Small intestine (tissue), 7 donors: ENCODE measurements around the gene FAM78A. TPM values are rescaled to one million over a fixed set of nuclear protein-coding genes. Genes with fewer than 3 reads are reported as not detected.

Experiments used
- DNase-seq, 2 donors: peaks; one replicate each; pipeline versions ENCODE4 v3.0.0 to v3.0.0-alpha.2; 2013
- FAIRE-seq: peaks from 2 replicates; lab custom pipeline; 2012; peaks lifted over from hg19 to GRCh38; lab: Jason Lieb, UNC
- H3K27ac ChIP-seq, 3 donors: one replicate each; pipeline ENCODE4 v1.5.1; 2013; ENCODE audit warnings: low read length in 2 of 3, mild to moderate bottlenecking in 2 of 3, control low read depth in 1 of 3, inconsistent platforms in 1 of 3, low read depth in 1 of 3, moderate library complexity in 1 of 3
- H3K27me3 ChIP-seq, 3 donors: one replicate each; pipeline ENCODE4 v1.6.1; 2013; ENCODE audit warnings: low read length in 3 of 3, inconsistent platforms in 1 of 3; ENCODE audit not compliant: control insufficient read depth in 3 of 3, insufficient read depth in 3 of 3
- H3K36me3 ChIP-seq, 3 donors: one replicate each; pipeline ENCODE4 v1.6.1; 2013; ENCODE audit warnings: low read length in 3 of 3, inconsistent platforms in 1 of 3, low read depth in 1 of 3, mild to moderate bottlenecking in 1 of 3, moderate library complexity in 1 of 3; ENCODE audit not compliant: control insufficient read depth in 3 of 3, insufficient read depth in 2 of 3
- H3K4me1 ChIP-seq, 3 donors: one replicate each; pipeline ENCODE4 v1.6.1; 2013; ENCODE audit warnings: low read length in 2 of 3, inconsistent platforms in 1 of 3, low read depth in 1 of 3, mild to moderate bottlenecking in 1 of 3, moderate library complexity in 1 of 3; ENCODE audit not compliant: control insufficient read depth in 3 of 3, insufficient read depth in 2 of 3
- H3K4me3 ChIP-seq, 3 donors: one replicate each; pipeline ENCODE4 v1.5.1; 2013; ENCODE audit warnings: low read length in 3 of 3, control low read depth in 1 of 3, inconsistent platforms in 1 of 3, low read depth in 1 of 3, mild to moderate bottlenecking in 1 of 3, moderate library complexity in 1 of 3
- H3K9me3 ChIP-seq, 2 donors: one replicate each; pipeline ENCODE4 v1.6.1; 2013; ENCODE audit warnings: low read depth in 1 of 2, low read length in 1 of 2; ENCODE audit not compliant: control insufficient read depth in 2 of 2, insufficient read depth in 1 of 2
- WGBS, 3 donors: extraction: QIAGEN DNeasy Blood & Tissue Kit; methylation state at CpG; one replicate each; pipeline ENCODE4 v1.1.7; 2013; 5-methylcytosine and 5-hydroxymethylcytosine counted together
- polyA plus RNA-seq, 4 donors: library from polyadenylated mRNA; stranded (reverse) in 3 of 4; unstranded in 1 of 4; fragments of 200-250 nt in 3 of 4; fragments of 120-200 nt in 1 of 4; gene quantifications; one replicate each; pipeline versions ENCODE4 v1.2.1 to v1.2.3, GENCODE V29; 2013
- donor health status: healthy with polysubstance abuse.
- donor health status: control.
- donor health status: control.
- donor health status: Bipolar disorder and iron deficiency.
- donor health status: healthy.

FAM78A gene
- polyA plus RNA-seq, 4 donors = 0.89 to 3.2 (median 2.0) TPM

GRCh38 chr9:131312822-131313770 is 36.8 kb upstream of the FAM78A start:
- DNase-seq (peak in 1 of 2 donors; percentile 36), FAIRE-seq (no peak)
- peaks cover 0 to 4% of the 10 kb centered on the region in 2 donors for H3K9me3 ChIP-seq
- 59 to 77% (median 72%) methylated on average over 28 of the region's 28 CpGs for WGBS, 3 donors
- H3K4me1 ChIP-seq = no peaks in the 10 kb centered on the region
- H3K27ac ChIP-seq = no peak overlapping the region
- H3K4me3 ChIP-seq = no peak overlapping the region
- H3K27me3 ChIP-seq = peaks cover 0 to 6% (median 5%) of the 10 kb centered on the region in 3 donors
- H3K36me3 ChIP-seq = no peaks in the 10 kb centered on the region

- peaks cover 0 to 6% (median 5%) of the 10 kb centered on the region in 3 donors for H3K27me3 ChIP-seq
- no peak overlapping the region for H3K4me3 ChIP-seq
- peaks cover 0 to 4% of the 10 kb centered on the region in 2 donors for H3K9me3 ChIP-seq
- DNase-seq = no peak
- H3K27ac ChIP-seq = no peak overlapping the region
- H3K4me1 ChIP-seq = no peaks in the 10 kb centered on the region
- WGBS, 3 donors = 74 to 88% (median 76%) methylated on average over 9 of the region's 9 CpGs
- FAIRE-seq = no peak
- H3K36me3 ChIP-seq = no peaks in the 10 kb centered on the region
Measured at GRCh38 chr9:131312246-131312645, 35.9 kb upstream of the FAM78A start.

DNA sequence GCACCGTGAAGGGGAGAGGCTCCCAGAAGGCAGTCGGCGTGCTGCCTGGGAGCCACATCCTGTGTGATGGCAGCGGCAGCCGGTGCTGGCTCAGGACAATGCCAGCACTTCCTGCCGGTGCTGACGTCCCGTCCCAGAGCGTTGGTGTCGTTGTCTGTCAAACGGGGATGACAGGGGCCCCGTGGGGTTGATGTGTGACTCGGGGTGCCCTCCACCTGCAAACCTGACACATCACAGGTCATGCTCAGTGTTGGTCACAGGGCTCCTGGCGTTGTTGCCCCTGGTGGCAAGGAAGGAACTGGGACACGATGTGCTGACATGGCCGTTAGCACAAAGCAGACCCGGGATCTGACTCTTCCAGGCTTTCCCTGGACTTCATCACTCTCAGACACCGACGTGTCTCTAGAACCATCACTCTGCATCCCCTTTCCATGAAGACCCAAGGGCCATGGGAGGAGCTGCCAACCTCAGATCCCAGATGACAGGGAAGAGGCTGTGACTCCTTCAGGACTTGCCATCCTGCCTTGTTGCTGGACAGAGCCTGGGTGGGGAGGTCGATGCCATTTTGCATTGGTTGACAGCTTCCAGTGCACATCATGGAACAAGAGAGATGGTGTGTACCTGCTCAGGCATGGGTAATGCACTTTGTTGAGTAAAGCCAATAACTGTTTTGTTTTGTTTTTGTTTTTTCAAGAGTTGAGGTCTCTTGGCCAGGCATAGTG is 34.7 kb upstream of the FAM78A start:
- no peak overlapping the region for H3K4me3 ChIP-seq
- peaks cover 0 to 5% (median 5%) of the 10 kb centered on the region in 3 donors for H3K27me3 ChIP-seq
- 27 to 33% (median 30%) methylated on average over 18 to 20 of the region's 20 CpGs for WGBS, 3 donors
- DNase-seq = peak in 1 of 2 donors; percentile 20
- peaks cover 0 to 2% of the 10 kb centered on the region in 2 donors for H3K9me3 ChIP-seq
- no peaks in the 10 kb centered on the region for H3K36me3 ChIP-seq
- FAIRE-seq = no peak
- H3K27ac ChIP-seq = no peak overlapping the region
- no peaks in the 10 kb centered on the region for H3K4me1 ChIP-seq

DNA sequence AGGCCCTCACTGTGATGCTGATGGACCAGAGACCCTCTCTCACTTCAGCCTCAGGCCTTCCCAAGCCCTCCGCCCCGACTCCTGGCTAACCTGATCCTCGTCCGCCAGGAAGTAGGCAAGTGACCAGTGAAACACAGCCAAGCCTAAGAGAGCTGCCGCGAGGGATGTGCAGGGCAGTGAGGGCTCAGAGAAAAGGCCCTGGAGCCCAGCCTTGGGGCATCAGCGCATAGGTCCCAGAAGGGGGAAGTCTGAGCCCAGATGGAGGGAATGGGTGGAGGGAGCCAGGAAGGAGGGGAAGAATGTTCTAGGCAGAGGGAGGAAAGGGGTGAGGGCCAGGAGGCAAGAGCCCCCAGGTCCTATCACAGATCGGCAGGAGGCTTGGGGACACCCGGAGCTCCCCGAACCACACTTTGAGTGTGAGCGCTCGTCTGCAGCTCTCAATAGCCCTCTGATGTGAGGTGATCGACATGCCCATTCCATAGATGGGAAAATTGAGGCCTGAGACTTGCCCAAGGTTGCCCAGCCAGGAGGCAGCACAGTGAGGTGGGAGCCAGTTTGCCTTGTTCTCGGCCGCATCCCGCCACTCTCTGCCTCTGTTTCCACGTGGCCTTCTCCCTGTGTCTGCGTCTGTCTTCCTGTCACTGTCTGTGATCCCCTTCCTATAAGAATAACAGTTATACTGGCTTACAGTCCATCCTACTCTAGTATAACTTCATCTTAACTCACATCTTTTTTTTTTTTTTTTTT is 33.4 kb upstream of the FAM78A start:
- Histone ChIP-seq H3K9me3 (no peaks in the 10 kb centered on the region), H3K27me3 (peaks cover 0 to 8% (median 0%) of the 10 kb centered on the region in 3 donors), H3K27ac (no peak overlapping the region), H3K4me3 (no peak overlapping the region), H3K36me3 (no peaks in the 10 kb centered on the region), H3K4me1 (no peaks in the 10 kb centered on the region)
- FAIRE-seq (no peak), DNase-seq (no peak)
- WGBS, 3 donors = 86 to 88% (median 86%) methylated on average over 18 of the region's 18 CpGs

GRCh38 chr9:131308906-131309529 is 32.7 kb upstream of the FAM78A start:
- H3K36me3 ChIP-seq = no peaks in the 10 kb centered on the region
- no peaks in the 10 kb centered on the region for H3K9me3 ChIP-seq
- no peak overlapping the region for H3K4me3 ChIP-seq
- FAIRE-seq (no peak), DNase-seq (no peak)
- H3K4me1 ChIP-seq = no peaks in the 10 kb centered on the region
- H3K27me3 ChIP-seq = peaks cover 0 to 8% (median 0%) of the 10 kb centered on the region in 3 donors
- H3K27ac ChIP-seq = no peak overlapping the region
- WGBS, 3 donors = 73 to 81% (median 79%) methylated on average over 16 to 17 of the region's 17 CpGs

DNA sequence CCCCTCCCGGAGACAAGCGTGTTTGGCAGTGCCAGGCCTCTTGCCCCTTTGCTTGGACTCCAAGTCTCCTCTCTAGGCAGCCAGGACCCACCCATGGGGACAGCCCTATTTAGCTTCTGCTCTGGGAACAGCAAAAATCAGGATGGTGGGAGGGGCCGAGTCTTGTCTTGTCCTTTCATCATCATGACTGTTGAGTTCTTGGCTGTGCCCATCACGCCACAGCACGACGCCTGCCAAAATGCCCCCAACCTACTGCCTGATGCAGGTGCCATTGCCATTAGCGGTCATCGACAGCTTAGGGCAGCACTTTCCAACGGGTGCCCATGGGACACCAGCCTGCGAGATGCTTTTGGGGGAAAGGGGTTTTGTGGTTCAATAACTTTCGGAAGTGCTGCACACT is 32.1 kb upstream of the FAM78A start:
- Histone ChIP-seq H3K27ac (no peak overlapping the region), H3K4me3 (no peak overlapping the region), H3K27me3 (peaks cover 0 to 8% (median 0%) of the 10 kb centered on the region in 3 donors), H3K9me3 (no peaks in the 10 kb centered on the region), H3K36me3 (no peaks in the 10 kb centered on the region), H3K4me1 (no peaks in the 10 kb centered on the region)
- 86 to 92% (median 91%) methylated on average over 10 to 11 of the region's 11 CpGs for WGBS, 3 donors
- DNase-seq = no peak
- FAIRE-seq = no peak

DNA sequence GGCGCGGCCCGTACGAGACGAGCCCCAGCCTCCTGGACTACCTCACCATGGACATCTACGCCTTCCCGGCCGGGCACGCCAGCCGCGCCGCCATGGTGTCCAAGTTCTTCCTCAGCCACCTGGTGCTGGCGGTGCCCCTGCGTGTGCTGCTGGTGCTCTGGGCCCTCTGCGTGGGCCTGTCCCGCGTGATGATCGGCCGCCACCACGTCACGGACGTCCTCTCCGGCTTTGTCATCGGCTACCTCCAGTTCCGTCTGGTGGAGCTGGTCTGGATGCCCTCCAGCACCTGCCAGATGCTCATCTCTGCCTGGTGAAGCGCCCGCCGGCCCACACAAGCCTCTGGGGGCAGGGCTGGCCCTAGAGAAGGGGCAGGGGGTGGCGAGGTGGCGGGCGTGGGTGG is 31.7 kb upstream of the FAM78A start:
- DNase-seq (no peak), FAIRE-seq (no peak)
- Histone ChIP-seq H3K27me3 (peaks cover 0 to 8% (median 0%) of the 10 kb centered on the region in 3 donors), H3K4me1 (no peaks in the 10 kb centered on the region), H3K27ac (no peak overlapping the region), H3K9me3 (no peaks in the 10 kb centered on the region), H3K36me3 (no peaks in the 10 kb centered on the region), H3K4me3 (no peak overlapping the region)
- 85 to 90% (median 87%) methylated on average over 26 to 31 of the region's 31 CpGs for WGBS, 3 donors
